HG02852 (cell line): ENCODE results near the gene KIF20A.
"Not testable (repeated sequence)": the region's sequence is repeated elsewhere in the genome, so short reads cannot be mapped to it uniquely, and the experiment has no call there.

Experiments
- ATAC-seq: cut with Tn5 transposase; IDR thresholded peaks from one replicate; pipeline ENCODE4 v1.9.1; 2021; ENCODE audit warnings: mild to moderate bottlenecking, moderate library complexity; ENCODE audit not compliant: unreplicated experiment

The KIF20A gene

GRCh38 chr5:138178516-138179276 lies at the start of gene KIF20A, which contains the start of gene BRD8:
KIF20A (plus strand) TSS chr5:138179112; CDS start chr5:138179681, 569 bp downstream.
BRD8 (minus strand) TSS chr5:138178630; CDS start chr5:138178614, 16 bp downstream.
- peak; percentile 85 for ATAC-seq

- no peak for ATAC-seq
These were observed 49.6 kb upstream of the KIF20A start for GRCh38 chr5:138129347-138129746.

- no peak for ATAC-seq
These were observed 46.4 kb upstream of the KIF20A start for GRCh38 chr5:138132543-138132942.

GRCh38 chr5:138138949-138139780 lies 39.7 kb upstream of the KIF20A start, which contains the start of gene NME5:
NME5 (minus strand) TSS chr5:138139428; CDS start chr5:138138780, 648 bp downstream.
- ATAC-seq = peak; percentile 43

- no peak for ATAC-seq
These were observed 39.2 kb upstream of the KIF20A start for GRCh38 chr5:138139781-138140090.

GRCh38 chr5:138140268-138140667 lies 38.6 kb upstream of the KIF20A start:
- ATAC-seq = no peak

- ATAC-seq = no peak
These were observed 37.2 kb upstream of the KIF20A start for GRCh38 chr5:138141734-138142133.

- not testable (repeated sequence) for ATAC-seq
These were observed 35.3 kb upstream of the KIF20A start for GRCh38 chr5:138143578-138143977.

GRCh38 chr5:138148811-138149210 lies 30.1 kb upstream of the KIF20A start:
- ATAC-seq = no peak

- no peak for ATAC-seq
These were observed 29.4 kb upstream of the KIF20A start for GRCh38 chr5:138149530-138149929.

GRCh38 chr5:138155977-138156376 lies 22.9 kb upstream of the KIF20A start:
- not testable (repeated sequence) for ATAC-seq

GRCh38 chr5:138157626-138158025 lies 21.3 kb upstream of the KIF20A start:
- no peak for ATAC-seq

GRCh38 chr5:138159666-138160065 lies 19.2 kb upstream of the KIF20A start:
- no peak for ATAC-seq

GRCh38 chr5:138160706-138161105 lies 18.2 kb upstream of the KIF20A start:
- ATAC-seq = no peak

GRCh38 chr5:138163721-138164120 lies 15.2 kb upstream of the KIF20A start:
- no peak for ATAC-seq

- ATAC-seq = no peak
These were observed 9.8 kb upstream of the KIF20A start for GRCh38 chr5:138169124-138169523.

GRCh38 chr5:138170299-138170698 lies 8.6 kb upstream of the KIF20A start:
- no peak for ATAC-seq

GRCh38 chr5:138177941-138178515 lies 884 bp upstream of the KIF20A start:
- ATAC-seq = no peak

GRCh38 chr5:138179277-138179857 lies 455 bp downstream of the KIF20A start:
- no peak for ATAC-seq

GRCh38 chr5:138180183-138180782 lies 1.4 kb downstream of the KIF20A start:
- no peak for ATAC-seq

GRCh38 chr5:138180841-138181240 lies 1.9 kb downstream of the KIF20A start:
- ATAC-seq = no peak
